ENCODE measurements around the gene DGKI.

DNA sequence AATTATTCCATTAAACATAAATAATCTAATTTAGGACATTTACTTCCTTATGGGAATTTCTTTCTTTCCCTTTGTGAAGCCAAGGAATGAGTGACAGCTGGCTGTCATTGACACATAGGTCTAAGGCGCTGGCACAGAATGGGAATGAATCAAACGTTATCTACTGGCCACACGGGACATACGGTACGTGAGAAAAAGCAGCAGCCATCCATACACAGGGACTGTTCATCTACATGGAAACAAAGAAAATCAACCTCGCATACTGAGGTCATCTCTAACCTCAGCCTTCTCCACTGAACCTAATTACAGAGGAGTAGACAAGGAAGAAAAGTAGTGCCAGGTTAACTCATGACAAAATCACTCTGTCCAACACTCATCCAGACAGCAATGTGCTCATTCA, 376.9 kb downstream of the DGKI start:
- TF ChIP-seq, protein P1, sequence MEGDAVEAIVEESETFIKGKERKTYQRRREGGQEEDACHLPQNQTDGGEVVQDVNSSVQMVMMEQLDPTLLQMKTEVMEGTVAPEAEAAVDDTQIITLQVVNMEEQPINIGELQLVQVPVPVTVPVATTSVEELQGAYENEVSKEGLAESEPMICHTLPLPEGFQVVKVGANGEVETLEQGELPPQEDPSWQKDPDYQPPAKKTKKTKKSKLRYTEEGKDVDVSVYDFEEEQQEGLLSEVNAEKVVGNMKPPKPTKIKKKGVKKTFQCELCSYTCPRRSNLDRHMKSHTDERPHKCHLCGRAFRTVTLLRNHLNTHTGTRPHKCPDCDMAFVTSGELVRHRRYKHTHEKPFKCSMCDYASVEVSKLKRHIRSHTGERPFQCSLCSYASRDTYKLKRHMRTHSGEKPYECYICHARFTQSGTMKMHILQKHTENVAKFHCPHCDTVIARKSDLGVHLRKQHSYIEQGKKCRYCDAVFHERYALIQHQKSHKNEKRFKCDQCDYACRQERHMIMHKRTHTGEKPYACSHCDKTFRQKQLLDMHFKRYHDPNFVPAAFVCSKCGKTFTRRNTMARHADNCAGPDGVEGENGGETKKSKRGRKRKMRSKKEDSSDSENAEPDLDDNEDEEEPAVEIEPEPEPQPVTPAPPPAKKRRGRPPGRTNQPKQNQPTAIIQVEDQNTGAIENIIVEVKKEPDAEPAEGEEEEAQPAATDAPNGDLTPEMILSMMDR (IDR thresholded peaks at IDR 0.05), result no peak
- TF ChIP-seq POLR2A (IDR thresholded peaks at IDR 0.05), result no peak
